ENCODE data around the gene TMEM167B.

Gene TMEM167B

DNA sequence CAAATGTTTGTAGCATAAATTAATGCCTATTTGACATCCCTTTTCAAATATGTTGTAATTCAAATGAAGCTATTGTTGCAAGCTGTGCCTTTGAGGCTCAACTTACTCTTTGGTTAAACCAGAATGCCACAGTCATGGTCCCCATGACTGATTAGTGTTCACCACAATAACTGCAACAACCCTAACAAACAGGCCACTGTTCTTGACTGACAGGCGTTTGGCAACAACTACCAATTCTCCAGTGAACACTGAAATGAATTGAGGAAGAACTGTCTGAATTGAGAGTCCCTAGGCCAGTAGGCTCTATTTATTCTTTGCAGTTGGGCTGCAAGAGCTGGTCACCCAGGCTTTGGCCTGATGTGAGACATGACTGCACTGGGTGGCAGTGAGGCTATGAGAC, 6.6 kb upstream of the TMEM167B start:
- no peak for DNase-seq

DNA sequence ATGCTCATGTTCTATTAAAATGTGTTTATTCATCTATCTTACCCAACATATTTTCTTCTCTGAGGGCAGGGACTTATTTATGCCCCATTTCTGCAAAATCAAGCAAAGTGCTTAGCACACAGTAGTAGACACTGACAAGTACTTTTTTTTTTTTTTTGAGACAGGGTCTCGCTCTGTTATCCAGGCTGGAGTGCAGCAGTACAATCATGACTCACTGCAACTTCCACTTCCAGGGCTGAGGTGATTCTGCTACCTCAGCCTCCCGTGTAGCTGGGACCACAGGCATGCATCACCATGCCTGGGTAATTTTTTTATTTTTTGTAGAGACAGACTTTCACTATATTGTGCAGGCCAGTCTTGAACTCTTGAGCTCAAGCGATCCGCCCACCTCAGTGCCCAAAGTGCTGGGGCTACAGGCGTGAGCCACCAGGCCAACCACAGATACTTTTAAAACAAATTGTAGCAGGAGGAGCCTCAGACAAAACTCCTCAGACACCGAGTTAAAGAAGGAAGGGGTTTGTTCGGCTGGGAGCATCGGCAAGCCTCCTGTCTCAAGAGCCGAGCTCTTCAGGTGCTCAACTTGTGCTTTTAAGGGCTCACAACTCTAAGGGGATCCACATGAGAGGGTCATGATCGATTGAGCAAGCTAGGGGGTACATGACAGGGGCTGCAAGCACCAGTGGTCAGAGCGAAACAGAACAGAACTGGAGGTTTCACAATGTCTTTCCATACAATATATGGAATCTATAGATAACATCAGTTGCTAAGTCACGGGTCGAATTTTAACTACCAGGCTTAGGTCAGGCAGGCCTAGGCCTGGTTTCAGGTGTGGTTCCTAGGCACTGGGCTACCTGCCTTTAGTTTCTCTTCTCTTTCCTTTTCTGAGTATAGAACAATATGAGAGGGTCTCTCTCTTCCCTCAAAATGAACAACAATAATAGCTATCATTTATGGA, 5.7 kb upstream of the TMEM167B start:
- no peak for DNase-seq

DNA sequence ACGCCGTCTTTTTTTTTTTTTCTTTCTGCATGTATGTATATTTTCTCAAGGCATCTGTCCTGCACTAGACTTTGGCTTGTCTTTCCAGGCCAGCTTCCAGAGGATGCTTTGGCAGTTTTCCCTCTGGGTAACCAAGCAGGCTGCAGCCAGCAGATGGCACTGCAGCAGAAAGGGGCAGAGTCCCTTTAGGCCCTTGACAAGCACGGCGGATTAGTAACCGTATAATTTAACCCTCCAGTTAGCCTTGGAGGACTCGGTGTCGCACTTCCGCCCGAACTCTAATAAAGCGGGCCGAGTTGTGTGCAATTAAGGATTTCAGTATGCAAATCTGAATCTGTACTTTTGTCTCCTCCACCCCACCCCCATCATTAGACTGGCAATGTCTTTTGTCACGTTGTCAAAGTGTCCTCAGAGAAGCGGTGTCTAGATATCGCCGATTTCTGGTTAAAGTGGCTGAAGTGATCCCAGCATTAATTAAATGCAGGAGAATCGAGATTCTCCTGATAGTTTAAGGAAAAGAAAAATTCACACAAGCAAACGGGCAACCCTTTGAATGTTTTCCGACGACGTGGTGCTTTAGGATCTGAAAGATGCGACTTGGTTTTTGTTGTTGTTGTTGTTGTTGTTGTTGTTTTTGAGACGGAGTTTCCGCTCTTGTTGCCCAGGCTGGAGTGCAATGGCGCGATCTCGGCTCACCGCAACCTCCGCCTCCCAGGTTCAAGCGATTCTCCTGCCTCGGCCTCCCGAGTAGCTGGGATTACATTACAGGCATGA, 1.1 kb upstream of the TMEM167B start:
- DNase-seq: peak; percentile 78

DNA sequence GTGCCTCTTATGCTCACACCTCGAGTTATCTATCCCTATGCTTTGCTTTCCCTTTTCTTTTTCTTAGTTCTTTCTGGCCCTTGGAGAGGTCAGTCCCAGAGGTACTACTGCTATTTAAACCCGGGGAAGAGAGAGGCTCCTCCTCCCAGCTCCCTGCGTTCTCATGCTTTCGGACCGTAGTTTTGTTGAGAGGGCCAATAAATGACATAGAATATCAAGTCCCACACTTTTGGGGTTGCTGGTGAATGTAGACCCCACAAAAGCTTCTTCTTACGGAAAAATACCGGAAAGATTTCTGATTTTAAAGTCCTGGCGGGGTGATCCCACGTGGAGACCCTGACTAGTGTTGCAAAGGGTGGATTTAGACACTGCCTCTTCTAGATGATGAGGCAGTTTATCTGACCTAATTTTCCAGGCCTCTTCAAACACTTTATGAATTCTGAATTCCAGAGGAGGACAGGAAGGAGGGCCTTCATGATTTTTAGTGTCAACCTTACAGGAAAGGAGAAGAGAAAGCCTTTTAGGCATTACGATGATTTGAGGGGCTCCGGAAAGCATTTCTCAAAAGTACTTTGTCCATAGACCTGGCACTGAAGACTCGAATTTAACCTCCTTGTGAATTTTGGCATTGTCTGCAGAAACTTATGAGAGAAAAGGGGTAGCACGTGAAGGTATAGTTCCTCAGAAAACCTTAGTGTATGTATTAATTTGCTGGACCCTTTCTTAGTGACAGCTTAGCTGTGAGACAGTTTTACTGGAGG, 694 bp downstream of the TMEM167B start:
- peak; percentile 14 for DNase-seq

DNA sequence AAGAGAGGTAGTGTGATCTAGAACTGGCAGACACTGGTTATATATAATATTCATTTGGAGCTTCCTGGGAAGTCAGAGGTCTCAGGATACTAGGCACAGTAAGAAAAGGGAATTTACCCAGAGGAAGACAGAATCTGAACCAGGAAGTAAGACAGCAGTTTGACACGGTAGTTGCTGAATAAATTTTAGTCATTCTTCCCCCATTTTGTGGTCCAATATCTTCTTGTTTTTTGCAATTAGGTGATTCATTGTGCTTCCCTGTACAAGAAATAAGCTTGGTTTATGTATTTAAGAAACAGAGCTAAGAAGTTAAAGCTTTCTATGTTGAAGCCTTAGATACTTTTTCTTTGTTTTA, 1.3 kb downstream of the TMEM167B start:
- DNase-seq: no peak

DNA sequence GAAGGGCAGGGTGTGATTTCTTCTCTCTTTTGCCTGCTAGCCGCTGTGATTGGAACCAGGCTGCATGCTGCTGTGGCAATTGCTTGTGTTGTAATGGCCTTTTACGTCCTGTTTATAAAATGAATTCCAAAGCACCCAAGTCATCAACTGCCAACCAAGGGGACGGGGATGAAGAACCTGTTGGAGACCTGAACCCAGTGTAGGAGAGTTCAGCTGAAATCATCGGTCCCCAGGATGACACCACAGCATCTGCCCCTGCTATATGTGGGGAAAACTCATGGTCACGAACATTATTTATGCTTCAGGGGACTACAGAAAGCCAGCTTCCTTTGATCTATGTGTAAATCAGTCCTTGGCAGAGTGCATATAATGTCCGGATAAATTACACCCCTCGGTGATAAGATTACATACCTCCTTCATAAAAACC, 3.8 kb downstream of the TMEM167B start:
- no peak for DNase-seq

DNA sequence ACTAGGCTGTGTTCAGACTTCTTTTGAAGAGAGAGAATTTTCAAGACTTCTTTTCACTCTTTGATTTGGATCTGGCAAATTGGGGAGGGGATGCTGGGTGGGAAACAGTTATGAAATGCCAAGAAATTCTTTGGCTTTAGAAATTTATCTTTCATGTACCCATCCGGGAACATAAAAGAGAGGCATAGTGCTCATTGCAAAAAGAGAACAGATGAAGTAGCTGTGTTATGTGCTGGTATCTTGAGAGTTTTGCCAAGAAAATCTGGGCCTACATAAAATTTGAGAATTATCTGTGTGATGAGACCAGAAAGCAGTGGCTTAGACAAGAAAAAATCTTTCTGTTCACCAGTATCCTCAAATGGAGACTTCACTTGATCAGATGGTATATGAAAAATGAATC, 4.3 kb downstream of the TMEM167B start:
- no peak for DNase-seq

DNA sequence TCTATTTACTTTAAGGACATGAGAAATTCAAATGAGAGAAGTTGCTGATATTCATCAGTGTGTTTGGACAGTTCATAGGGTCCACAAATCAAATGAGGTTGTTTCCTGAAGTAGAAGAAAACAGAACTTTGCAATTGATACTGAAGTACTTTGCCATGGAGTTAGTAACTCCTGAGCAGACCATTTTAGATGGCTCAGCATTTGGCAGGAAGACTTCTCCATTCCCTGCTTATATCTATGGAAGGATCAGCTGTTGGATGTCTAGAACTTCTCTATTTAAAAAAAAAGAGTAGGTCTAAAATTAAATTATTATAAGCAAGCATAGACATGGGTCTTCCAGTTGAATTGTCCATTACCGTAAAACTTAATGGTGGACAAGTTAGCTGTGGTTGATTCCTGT, 5.1 kb downstream of the TMEM167B start:
- DNase-seq: no peak

DNA sequence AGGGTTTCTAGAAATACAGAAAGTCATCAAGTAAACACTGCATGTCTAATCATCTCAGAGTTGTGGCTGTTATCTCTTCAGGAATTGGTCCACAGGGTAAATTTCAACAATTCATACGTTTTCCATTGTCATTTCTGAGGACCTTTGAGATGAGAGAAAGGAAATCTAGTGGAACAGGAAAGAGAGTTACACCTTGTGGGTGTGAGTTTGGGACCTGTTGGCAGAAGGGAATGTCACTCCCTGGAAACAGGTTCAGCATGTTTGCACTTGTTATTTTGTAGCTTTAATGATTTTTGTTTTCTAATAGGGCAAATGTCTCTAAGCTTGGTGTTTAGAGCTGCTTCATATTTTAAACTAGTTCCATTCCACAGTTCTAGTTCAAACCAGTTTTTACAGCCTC, 5.6 kb downstream of the TMEM167B start:
- no peak for DNase-seq

DNA sequence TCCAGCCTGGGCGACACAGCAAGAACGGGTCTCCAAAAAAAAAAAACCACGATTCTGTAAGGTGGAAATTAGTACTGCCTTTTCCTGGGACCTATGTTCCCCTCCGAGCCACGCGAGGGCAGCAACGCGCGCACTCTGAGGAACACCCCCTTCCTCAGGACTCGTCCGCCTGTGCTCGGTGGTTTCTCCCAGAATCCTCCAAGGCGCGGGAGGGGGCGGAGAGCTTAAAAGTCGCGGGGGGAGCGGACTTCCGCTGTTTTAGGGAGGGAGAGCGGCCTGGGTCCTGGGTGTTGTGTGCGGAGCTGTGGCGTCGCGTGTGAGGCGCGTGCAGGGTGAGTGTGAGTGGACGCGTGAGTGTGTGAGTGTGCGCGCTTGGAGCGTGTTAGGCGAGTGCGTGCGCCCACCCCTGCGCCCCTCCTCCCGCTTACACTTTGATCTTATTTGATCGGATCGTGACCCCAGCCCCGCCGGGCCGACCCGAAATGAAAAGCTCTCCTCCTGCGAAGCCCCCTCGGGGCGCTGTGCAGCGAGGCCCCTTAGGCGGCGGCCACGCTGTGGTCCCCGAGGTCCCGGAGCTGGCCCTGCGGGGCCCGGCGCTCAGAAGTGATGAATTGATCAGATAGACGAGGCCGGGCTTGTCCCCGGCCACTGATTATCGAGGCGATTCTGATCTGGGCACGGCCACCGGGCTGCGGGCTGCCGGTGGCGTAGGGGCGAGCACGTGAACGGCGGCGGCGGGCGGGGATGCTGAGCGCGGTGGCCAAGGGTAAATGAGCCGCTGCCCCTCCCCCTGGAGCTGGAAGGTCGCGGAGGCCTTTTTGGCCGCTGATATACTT, 9.6 kb downstream of the TMEM167B start:
- DNase-seq: peak; percentile 94

DNA sequence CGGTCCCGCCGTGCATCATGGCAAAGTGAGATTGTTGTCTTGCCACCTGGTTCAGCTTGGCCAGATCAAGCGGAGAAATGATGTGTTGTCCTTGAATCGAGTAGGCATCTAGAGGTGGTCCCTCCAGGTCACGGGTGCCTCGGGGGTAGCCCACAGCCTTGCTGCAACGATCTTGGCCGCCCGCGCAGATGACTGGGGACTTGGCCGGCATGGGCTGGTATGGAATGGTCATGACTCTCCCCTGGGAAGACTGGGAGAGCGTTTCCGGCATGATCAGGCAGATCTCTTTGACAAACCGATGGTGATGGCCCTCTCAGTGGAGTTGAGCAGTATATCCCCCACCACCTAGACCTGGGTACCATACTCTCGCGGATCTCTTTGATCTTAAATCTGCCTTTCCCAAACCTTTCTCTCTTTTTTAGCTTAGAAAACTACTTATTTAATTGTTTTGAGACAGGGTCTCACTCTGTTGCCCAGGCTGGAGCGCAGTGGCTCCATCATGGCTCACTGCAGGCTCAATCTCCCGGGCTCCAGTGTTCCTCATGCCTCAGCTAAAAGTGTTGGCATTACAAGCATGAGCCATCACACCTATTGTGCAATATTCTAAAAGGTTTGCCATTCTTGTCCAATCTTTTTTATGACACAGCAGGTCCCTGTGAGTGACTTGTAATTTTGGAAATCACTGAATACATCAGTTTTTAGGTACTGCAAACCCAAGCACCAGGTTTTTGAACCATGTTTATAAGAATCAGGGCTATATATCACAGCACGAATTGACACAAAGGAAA, 14.0 kb downstream of the TMEM167B start:
- no peak for DNase-seq

DNA sequence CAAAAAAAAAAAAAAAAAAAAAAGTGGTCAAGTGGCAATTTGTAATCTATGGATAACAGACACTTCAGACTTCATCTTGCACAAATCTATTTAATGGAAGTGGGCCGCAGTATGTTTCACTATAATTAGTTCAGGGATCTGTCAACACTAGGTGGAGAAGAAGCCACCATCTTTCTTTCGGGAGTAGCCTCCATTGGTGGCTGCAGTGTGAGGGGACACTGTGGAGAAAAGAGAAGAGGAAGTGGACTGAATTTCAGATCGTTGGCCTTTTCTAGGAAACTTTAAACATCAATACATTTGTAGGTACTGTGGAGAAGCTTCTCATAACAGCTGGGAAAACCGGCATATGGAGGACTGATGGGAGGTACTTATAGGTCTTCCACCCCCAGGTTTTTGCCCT, 15.3 kb downstream of the TMEM167B start:
- no peak for DNase-seq

DNA sequence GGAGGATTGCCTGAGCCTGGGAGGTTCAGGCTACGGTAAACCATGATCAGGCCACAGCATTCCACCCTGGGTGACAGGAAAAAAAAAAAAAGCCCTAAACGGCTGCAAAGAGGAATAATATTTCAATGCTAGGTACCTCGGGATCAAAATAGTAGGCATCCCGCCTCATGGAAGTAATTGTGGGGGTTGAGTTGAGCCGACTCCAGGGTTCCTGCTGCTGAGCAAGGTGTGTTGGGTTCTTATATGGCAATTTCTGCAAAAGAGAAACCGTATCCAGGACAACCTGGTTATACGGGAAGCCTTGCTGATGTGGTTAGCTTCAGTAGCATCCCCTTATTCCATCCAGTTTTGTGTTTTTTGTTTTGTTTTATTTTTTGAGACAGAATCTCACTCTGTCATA, 17.2 kb downstream of the TMEM167B start:
- no peak for DNase-seq

DNA sequence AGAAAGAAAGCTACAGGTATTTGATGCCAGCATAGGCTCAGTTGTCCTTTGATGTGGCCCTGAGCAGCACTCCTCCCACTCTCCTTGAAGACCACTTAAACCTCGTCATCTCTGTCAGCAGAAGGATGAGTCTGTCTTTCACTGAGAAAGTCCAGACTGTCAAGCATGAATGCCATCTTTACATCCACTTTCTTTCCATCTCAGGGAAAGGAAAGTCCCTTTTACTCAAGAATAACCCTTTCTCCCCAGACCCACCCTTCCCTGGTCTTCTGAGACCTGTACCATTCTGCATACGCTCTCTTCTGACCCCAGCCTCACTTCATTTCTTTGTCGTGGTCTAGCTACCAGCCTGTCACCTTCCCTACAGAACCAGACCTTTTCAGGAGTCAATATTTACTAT, 19.3 kb downstream of the TMEM167B start:
- DNase-seq: no peak

DNA sequence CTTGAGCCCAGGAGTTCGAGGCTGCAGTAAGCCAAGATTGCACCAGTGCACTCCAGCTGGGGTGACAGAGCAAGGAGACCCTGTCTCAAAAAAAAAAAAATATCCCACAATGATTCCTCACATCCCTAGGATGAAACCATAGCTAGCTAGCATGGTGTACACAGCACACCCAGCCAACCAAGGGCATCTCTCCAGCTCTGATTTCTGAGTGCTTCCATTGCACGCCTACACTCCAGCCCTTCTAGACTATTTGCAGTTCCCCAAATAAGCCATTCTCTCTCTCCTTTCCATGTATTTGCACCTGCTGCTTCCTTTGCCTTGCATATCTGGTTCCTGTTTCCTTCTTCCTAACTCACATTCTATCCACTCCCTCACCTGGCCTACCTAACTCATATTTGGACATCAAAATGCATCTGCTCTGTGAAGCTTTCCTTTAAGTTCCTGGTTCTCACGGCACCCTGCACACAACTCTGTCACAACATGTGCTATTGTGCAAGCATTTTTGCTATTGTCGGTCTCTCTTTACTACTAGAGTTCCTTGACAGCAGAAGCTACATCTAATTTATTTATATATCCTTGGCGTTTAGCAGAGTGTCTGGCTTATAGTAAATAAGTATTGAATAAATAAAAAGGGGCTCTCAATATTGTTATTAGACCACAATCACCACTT, 21.0 kb downstream of the TMEM167B start:
- no peak for DNase-seq

DNA sequence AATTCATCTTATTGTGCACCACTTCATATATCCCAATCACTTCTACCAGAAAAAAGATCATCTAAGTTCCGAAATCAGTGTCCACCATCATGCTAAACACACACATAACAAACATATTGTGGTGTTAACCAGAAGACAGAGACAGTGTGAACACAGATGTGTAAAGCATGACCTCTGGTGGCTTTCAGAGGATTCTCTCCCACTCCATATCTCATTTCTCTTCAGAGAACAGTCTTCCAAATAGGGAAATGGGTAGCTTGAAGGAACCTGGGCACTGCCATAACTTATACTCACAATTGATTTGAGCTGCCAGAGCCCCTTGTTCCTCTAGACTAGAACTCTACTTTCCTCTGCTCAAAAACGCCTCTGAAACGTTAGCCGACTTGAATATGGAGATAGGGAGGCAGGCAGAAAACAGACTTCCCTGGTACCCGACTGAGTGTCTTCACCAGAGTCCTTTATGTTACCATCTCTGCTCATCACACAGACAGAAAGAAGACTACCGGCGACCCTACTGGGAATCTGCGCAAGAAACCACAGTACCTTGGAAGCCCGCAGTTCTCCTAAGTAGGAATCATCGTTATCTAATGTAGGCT, 21.6 kb downstream of the TMEM167B start:
- DNase-seq: no peak

DNA sequence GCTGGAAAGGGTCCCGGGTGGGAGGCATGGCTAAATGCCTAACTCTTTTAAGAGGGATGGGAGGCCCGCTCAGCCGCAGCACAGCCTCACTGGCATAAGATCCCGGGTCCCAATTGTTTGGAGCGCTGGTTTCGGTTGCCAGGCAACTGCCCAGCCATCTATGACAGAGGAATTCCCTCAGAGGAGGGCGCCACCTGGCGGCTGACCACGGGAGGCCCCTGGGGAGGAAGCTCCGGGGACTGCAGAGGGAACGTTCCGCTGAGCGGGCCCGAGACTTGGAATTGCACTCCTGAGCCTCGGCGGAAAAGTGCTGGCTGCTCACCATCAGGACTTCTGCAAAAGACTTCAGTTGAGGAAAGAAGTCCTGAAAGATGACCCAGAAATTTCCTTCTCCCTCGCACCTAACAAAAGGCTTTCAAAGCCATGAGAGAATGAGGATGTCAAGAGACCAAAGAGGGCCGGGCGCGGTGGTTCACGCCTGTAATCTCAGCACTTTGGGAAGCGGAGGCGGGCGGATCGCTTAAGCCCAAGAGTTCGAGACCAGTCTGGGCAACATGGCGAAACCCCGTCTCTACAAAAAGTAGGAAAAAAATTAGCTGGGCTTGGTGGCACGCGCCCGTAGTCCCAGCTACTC, 22.2 kb downstream of the TMEM167B start:
- peak; percentile 90 for DNase-seq

DNA sequence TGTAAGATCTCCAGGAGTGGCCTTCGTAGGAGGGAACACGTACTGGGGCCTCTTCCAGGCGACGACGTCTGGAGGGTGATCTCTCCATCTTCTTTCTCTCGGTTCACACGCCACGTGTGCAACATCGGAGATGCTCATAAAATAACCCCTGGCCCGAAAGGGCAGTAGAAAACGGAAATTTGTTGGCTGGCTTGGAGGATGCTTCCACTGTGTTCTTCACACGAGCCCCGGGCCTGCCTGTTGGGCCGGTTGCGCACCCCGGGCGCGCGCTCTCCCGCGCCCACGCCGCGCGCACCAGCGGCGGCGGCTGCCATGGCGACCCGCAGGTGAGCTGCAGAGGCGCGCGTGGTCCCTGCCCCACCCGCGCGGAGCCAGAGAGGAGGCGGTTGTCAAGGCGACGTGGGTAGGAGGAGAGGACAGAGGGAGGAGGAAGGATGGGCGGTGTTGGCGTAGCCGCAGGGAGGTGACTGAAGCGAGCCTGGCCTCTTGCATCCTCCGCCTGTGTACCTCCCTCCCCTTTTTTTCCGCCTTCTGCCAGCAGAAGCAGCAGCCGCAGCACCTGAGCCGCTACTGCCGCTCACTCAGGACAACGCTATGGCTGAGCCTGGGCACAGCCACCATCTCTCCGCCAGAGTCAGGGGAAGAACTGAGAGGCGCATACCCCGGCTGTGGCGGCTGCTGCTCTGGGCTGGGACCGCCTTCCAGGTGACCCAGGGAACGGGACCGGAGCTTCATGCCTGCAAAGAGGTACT, 23.2 kb downstream of the TMEM167B start, which contains the start of gene ELAPOR1:
ELAPOR1 (plus strand) TSS at position 526 of the 752 bp plus-strand sequence; CDS start at position 595, 69 bp downstream.
- peak; percentile 62 for DNase-seq

DNA sequence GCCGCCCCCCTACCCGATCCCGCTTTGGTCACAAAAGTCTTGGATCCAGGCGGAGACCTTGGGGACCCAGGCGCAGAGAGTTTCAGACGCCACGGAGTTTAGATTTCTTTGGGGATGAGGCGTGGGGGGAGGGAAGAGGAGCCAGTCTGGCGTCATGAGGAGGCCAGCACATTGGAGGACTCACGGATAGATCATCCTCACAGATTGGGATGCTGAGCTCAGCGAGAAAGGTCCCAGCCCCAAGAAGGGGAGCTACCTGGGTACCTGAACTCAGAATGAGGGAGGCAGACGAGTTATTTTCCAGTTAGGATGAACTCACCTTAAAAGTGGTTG, 23.7 kb downstream of the TMEM167B start:
- DNase-seq: no peak
